Measurements from ENCODE around the gene MRGPRD. TPM values are rescaled to one million over a fixed set of nuclear protein-coding genes. Genes with fewer than 3 reads are reported as not detected.
A peak's percentile ranks its signal among the peaks of the same experiment; 100 is the strongest.
"Not testable (repeated sequence)": the region's sequence is repeated elsewhere in the genome, so short reads cannot be mapped to it uniquely, and the experiment has no call there.

MRGPRD gene
- total RNA-seq, 2 experiments from 2014 or later, result not detected

DNA sequence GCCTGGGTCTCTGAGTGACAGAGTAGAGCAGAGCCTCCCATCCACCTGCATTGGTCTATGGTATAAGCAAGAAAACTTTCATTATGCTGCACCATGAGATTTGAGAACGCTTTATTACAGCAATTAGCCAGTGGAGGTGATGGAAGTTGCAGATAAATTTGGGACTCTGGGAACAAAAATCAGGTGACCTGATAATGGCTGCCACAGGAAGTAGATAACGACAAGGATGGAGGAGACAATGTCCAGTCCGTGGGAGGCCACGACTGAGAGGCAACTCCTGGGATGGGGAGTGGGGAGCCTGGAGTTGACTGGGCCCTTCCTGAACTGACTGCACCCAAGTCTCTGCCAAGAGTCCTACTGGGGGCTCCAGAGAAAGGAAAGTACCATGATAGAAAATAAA is 4.7 kb downstream of the MRGPRD start:
- H3K27ac Mint-ChIP-seq, result no peak overlapping the region
- no peak for DNase-seq
- no peak overlapping the region for H3K4me3 Mint-ChIP-seq
- no peaks in the 10 kb centered on the region for H3K9me3 Mint-ChIP-seq (ENCODE audit: low read depth)
- CTCF ChIA-PET, result no interaction called here
- ATAC-seq, result no peak
- peaks cover 4% of the 10 kb centered on the region for H3K27me3 Mint-ChIP-seq
- no peaks in the 10 kb centered on the region for H3K36me3 Mint-ChIP-seq
- no peaks in the 10 kb centered on the region for H3K4me1 Mint-ChIP-seq

DNA sequence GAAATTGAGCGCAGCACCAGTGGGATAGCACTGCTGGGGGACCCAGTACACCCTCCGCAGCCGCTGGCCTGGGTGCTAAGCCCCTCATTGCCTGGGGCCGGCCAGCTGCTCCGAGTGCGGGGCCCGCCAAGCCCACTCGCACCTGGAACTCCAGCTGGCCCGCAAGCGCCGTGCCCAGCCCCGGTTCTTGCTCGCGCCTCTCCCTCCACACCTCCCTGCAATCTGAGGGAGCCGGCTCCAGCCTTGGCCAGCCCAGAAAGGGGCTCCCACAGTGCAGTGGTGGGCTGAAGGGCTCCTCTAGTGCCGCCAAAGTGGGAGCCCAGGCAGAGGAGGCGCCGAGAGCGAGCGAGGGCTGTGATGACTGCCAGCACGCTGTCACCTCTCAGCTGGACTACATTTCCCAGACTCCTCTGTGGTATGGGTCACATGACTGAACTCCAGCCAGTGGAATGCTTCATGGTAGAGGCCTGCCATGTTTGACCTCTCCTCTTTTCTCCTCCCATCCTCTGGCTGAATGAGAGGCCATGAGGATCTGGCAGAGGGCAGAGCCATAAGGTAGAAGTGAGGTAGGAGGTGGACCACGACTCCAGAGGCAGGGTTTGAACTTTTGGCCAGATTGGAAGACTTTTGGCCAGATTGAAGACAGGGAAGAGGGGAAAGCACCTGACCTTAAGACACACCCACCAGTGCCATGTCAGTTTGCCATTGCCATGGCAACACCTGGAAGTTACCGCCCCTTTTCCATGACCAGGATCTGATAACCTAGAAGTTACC is 6.2 kb downstream of the MRGPRD start:
- Mint-ChIP-seq H3K9me3 (ENCODE audit: low read depth) (no peaks in the 10 kb centered on the region), H3K27me3 (peaks cover 7% of the 10 kb centered on the region), H3K4me1 (no peaks in the 10 kb centered on the region), H3K36me3 (no peaks in the 10 kb centered on the region), H3K4me3 (no peak overlapping the region), H3K27ac (no peak overlapping the region)
- DNase-seq, result no peak
- CTCF ChIA-PET, result no interaction called here
- peak; percentile 78 for ATAC-seq

DNA sequence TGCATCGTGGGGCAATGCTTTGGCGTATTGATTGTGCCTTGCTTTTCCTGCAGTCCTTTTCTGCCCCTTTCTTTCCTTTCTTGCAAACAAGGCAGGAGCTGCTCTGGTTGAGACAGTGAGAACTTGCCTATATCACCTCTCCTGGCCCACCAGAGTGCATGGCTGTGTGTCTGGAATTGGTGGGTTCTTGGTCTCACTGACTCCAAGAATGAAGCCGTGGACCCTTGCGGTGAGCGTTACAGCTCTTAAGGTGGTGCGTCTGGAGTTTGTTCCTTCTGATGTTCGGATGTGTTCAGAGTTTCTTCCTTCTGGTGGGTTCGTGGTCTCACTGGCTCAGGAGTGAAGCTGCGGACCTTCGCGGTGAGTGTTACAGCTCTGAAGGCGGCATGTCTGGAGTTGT is 7.1 kb downstream of the MRGPRD start:
- DNase-seq; H3K36me3 Mint-ChIP-seq; H3K4me1 Mint-ChIP-seq; H3K27me3 Mint-ChIP-seq; ATAC-seq; H3K9me3 Mint-ChIP-seq (ENCODE audit: low read depth); CTCF ChIA-PET; H3K27ac Mint-ChIP-seq; H3K4me3 Mint-ChIP-seq: not testable (repeated sequence)

DNA sequence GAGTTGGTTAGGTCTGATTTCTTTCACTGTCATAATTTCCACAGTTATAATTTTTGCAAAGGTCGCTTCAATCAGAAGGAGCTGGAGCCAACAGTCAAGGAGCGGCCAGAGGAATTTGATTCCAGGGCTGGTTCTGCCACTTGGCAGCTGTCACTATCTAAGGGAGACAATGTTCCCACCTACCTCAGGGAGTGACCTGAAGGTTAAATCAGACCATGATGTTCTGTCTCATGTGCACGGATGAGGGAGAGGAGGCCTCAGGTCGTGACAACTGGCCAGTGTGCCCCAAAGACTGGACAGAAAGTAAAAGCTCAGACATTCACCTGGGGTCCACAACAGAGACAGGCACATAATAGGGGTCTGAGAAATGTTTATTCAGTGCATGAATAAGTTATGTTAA is 7.6 kb downstream of the MRGPRD start:
- DNase-seq (no peak), ATAC-seq (no peak)
- CTCF ChIA-PET, result no interaction called here
- no peaks in the 10 kb centered on the region for H3K9me3 Mint-ChIP-seq (ENCODE audit: low read depth)
- no peaks in the 10 kb centered on the region for H3K36me3 Mint-ChIP-seq
- H3K27ac Mint-ChIP-seq, result no peak overlapping the region
- H3K4me1 Mint-ChIP-seq, result no peaks in the 10 kb centered on the region
- peaks cover 7% of the 10 kb centered on the region for H3K27me3 Mint-ChIP-seq
- no peak overlapping the region for H3K4me3 Mint-ChIP-seq

DNA sequence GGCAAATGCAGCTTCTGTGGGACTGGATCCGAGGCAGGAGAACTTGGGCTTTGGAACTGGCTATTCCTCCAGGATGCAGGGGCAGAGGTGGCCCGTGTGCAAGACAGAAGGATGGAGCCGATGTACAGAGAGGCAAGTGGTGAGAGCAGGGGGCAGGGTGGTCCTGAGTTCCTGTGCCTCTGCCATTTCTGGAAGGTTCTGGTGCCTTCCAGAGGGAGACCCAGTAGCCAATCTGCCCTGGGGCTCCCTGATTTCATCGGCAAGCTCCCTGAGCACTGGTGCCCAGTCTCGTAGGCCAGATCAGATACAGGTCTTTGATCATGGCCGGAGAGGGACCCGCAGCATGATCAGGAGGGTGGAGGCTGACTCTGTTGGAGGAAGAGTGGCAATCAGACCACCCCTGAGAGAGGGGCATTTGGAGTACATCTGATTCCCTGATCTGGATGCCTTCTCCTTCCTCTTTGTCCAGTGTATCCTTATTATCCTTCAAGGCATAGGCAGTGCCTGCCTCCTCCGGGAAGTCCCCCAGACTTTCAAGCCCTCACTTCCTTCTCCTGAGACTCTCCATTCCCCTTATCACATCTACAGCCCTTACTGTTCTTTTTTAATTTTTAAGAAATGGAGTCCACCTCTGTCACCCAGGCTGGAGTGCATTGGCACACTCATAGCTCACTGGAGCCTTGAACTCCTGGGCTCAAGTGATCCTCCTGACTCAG is 9.7 kb downstream of the MRGPRD start:
- no peak for DNase-seq

DNA sequence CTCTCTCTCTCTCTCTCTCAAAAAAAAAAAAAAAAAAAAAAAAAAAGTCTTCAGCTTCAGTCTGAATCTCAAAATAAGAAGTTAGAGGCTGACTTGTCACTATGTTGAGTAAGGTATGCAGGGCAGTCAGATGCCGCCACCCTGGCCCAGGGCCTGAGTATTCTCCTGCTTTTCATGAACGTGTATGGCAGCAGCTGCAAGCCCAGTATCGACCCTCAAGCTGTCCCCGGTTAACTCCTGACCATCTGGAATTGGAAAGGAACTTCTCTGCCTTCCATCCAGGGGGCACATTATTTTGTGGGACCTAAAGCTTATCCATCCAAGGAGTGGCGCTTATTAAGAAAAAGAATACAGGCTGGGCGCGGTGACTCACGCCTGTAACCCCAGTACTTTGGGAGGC is 11.4 kb downstream of the MRGPRD start:
- Mint-ChIP-seq H3K27ac (no peak overlapping the region), H3K36me3 (no peaks in the 10 kb centered on the region), H3K4me1 (peaks cover 7% of the 10 kb centered on the region), H3K9me3 (ENCODE audit: low read depth) (no peaks in the 10 kb centered on the region), H3K4me3 (no peak overlapping the region), H3K27me3 (peaks cover 7% of the 10 kb centered on the region)
- DNase-seq (no peak), ATAC-seq (no peak)
- CTCF ChIA-PET, result no interaction called here

More for the DNA sequence above, 9.7 kb downstream of the MRGPRD start:
- CTCF ChIA-PET, result no interaction called here
- no peak for ATAC-seq
- Mint-ChIP-seq H3K9me3 (ENCODE audit: low read depth) (no peaks in the 10 kb centered on the region), H3K4me3 (no peak overlapping the region), H3K27ac (no peak overlapping the region), H3K36me3 (no peaks in the 10 kb centered on the region), H3K4me1 (peaks cover 3% of the 10 kb centered on the region), H3K27me3 (peaks cover 7% of the 10 kb centered on the region)

DNA sequence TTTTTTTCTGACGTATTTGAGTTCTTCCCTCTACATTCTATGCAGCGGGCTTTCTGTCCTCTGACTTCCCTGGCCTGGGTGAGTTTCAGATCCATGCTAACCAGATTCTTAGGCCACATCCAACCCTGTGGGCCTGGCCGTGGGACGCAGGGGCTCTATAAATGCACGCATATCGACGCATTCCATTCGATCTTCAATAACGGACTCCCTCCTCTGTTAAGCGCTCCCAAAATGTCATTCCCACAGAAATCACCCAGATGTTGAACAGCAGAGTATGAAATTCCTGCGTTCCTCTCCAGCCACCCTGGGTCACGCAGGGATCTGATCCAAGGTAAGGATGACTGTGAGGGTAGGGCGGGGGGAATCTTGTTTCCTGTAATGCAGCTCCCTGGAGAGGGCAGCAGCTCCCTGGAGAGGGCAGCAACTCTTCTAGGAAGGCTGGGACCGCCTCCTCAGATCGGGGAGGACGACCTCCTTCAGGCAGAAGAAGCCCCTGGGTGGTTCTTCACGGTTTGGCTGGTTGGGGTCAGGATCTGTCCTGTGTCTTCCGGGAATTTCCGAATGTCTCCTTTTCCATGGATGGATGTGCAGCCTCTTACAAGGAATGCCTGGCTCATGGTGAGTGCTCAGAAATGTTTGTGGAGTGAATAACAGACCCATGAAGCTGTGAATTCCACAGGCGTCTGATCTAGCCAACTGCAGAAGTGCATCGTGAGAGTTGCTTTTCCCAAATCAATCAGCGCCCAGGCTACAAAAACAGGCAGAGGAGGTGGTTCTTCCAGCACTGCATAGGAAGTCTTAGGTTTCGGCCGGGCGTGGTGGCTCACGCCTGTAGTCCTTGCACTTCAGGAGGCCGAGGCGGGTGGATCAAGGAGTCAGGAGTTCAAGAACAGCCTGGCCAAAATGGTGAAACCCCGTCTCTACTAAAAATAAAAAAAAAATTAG is 12.2 kb downstream of the MRGPRD start:
- Mint-ChIP-seq H3K36me3 (no peaks in the 10 kb centered on the region), H3K27ac (no peak overlapping the region), H3K27me3 (peaks cover 7% of the 10 kb centered on the region), H3K9me3 (ENCODE audit: low read depth) (no peaks in the 10 kb centered on the region), H3K4me1 (peaks cover 8% of the 10 kb centered on the region), H3K4me3 (no peak overlapping the region)
- CTCF ChIA-PET, result no interaction called here
- DNase-seq (no peak), ATAC-seq (no peak)

DNA sequence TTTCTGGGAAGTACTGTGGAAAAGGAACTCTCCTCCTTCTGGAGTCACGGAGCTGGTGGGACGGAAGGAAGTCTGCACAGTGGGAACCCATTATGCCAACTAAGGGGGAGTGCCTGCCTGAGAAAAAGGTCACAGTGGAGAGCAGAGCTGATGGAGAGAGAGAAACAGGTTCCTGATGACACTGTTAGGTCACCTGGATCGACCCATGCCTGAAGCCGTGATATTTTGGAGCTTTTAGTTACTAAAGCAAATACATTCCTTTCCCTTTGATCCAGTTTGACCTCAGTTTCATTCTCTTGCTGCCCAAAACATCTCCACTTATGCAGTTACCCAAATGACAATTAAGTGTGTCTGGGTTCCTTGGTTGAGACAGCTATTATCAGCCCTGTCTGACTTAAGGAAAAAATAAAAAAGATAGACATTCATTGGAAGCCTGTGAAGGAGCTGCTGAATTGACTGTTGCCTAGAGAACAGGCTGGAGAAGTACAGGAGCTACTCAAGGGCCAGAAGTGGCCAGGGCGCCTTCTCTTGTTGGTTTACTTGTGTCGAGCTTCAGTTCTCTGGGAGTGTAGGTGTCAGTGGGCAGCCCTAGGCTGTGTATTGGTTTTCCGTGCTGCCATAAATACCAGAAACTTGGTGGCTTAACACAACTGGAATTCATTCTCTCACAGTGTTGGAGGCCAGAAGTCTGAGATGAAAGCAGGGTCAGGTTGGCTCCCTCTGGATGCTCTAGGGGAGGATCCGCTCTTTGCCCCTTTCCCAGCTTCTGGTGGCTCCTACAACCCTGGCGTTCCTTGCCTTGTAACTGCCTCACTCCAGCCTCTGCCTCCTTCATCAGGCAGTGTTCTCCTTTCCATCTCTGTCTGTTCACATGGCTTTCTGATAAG is 13.6 kb downstream of the MRGPRD start:
- H3K27ac Mint-ChIP-seq, result no peak overlapping the region
- CTCF ChIA-PET, result no interaction called here
- ATAC-seq, result no peak
- no peaks in the 10 kb centered on the region for H3K9me3 Mint-ChIP-seq (ENCODE audit: low read depth)
- DNase-seq, result no peak
- peaks cover 17% of the 10 kb centered on the region for H3K4me1 Mint-ChIP-seq
- no peaks in the 10 kb centered on the region for H3K36me3 Mint-ChIP-seq
- no peak overlapping the region for H3K4me3 Mint-ChIP-seq
- peaks cover 7% of the 10 kb centered on the region for H3K27me3 Mint-ChIP-seq

DNA sequence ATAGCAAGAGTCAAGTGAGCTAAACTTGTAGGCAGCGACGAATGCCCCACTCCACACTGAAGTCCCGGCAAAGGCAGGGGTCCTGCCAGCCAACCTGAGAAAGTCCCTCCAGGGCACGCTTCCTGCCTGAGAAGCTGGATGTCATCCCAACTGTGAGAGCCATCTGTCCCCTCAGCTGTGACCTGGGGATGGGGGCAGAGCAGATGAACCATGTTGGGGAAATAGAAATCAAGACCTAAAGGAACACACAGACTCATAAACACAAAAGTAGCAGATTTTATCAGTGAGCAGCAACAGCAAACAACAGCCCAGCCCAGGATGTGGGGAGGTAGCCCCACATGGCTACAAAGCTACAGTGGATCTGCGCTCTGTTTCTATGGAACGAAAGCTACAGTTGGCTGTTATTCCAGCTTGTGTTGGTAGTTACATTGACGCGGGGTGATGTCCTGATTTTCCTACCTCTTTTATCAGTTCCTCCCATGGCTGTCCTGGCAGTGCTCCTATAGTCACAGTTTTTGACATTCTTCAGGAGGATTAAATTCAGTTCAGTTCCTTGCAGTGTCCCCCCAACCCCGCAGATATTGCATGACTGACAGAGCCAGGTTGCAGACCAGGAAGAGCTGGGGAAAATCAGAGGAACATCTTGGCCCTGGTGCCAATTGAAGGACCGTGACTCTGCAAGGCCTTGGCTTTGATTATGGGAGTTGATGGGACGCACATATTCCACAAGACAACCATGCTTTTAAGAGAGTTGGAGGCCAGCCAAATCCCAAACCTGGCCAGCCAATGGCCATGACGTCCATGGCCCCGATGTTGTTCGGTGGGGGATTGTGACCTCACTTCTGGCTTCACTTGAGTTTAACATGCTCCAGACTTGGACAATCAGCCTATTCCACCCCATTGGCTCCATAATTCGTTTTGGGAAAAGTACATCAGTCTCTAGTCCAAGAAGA is 14.6 kb downstream of the MRGPRD start:
- Mint-ChIP-seq H3K36me3 (no peaks in the 10 kb centered on the region), H3K27ac (no peak overlapping the region), H3K4me1 (peaks cover 17% of the 10 kb centered on the region), H3K4me3 (no peak overlapping the region), H3K9me3 (ENCODE audit: low read depth) (no peaks in the 10 kb centered on the region), H3K27me3 (peaks cover 3% of the 10 kb centered on the region)
- peak; percentile 16 for ATAC-seq
- CTCF ChIA-PET, result no interaction called here
- no peak for DNase-seq

DNA sequence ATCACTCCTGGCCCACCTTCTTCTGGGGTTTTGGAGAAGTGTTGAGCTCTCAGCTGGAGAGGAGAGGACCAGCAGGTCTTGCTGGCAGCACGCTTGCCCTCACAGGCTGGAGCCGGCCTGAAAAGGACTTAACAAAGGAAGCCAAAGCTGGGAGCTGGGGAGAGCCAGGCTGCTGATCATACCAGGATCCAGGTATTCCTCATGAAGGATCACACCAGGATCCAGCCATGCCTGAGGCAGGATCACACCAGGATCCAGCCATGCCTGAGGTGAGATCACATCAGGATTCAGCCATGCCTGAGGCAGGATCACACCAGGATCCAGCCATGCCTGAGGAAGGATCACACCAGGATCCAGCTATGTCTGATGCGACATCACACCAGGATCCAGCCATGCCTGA is 17.0 kb downstream of the MRGPRD start:
- CTCF ChIA-PET, result no interaction called here
- Mint-ChIP-seq H3K27me3 (no peaks in the 10 kb centered on the region), H3K9me3 (ENCODE audit: low read depth) (no peaks in the 10 kb centered on the region), H3K4me3 (no peak overlapping the region), H3K36me3 (no peaks in the 10 kb centered on the region), H3K27ac (no peak overlapping the region), H3K4me1 (peaks cover 17% of the 10 kb centered on the region)
- DNase-seq (no peak), ATAC-seq (no peak)

DNA sequence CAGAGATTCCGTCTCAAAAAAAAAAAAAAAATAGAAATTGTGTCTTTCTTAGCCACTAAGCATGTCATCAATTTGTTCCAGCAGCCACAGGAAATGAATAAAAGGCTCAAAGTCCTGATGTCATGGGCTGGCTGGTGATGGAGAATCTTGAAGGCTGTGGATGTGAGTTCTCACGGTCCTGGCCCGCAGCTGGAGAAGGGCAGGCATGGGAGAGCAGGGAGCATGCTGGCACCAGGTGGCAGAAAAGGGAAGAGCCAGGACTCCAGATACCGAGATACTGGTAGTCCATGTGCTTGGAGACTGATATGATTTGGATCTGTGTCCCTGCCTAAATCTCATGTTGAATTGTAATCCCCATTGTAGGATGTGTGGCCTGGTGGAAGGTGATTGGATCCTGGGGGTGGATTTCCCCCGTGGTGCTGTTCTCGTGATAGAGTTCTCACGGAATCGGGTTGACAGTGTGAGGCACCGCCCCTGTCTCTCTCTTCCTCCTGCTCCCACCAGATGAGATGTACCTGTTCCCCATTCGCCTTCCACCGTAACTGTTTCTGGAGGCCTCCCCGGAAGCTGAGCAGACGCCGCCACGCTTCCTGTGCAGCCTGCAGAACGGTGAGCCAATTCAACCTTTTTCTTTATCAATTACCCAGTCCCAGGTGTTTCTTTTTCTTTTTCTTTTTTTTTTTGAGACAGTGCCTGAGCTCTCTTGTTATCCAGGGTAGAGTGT is 18.1 kb downstream of the MRGPRD start:
- Mint-ChIP-seq H3K9me3 (ENCODE audit: low read depth) (no peaks in the 10 kb centered on the region), H3K4me1 (peaks cover 17% of the 10 kb centered on the region), H3K27me3 (no peaks in the 10 kb centered on the region), H3K27ac (peak overlapping the region; percentile 75), H3K36me3 (no peaks in the 10 kb centered on the region), H3K4me3 (no peak overlapping the region)
- ATAC-seq (peak; percentile 47), DNase-seq (no peak)
- CTCF ChIA-PET, result no interaction called here

DNA sequence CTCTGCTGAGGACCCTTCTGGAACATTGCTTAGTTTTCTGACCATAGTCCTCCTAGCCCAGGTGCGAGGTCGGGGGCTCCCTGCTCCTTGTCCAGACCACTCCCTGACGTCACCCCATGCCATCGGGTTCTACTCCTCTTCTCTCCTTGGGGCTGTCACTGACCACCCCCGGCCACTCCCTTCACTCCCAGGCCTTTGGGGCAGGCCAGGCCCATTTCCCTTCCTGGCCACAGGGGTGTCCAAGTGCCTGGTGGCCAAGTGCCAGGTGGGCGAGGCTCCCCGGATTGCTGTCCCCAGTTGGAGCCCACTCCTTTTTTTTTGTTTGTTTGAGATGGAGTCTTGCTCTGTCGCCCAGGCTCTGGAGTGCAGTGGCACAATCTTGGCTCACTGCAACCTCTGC is 19.5 kb downstream of the MRGPRD start:
- CTCF ChIA-PET, result no interaction called here
- Mint-ChIP-seq H3K9me3 (ENCODE audit: low read depth) (no peaks in the 10 kb centered on the region), H3K27ac (no peak overlapping the region), H3K4me3 (no peak overlapping the region), H3K27me3 (no peaks in the 10 kb centered on the region), H3K36me3 (no peaks in the 10 kb centered on the region), H3K4me1 (peaks cover 15% of the 10 kb centered on the region)
- no peak for ATAC-seq
- DNase-seq, result no peak
